ENCODE results near the gene ARF3.
"Not testable (repeated sequence)": the region's sequence is repeated elsewhere in the genome, so short reads cannot be mapped to it uniquely, and the experiment has no call there.

The ARF3 gene

GRCh38 chr12:48929551-48929950 is 27.7 kb downstream of the ARF3 start:
- no peak for DNase-seq (ENCODE audit: low read depth)

GRCh38 chr12:48927261-48927660 is 30.0 kb downstream of the ARF3 start:
- DNase-seq (ENCODE audit: low read depth), result no peak

GRCh38 chr12:48925304-48926011 is 31.8 kb downstream of the ARF3 start, which contains the start of gene FKBP11:
FKBP11 (minus strand) TSS chr12:48925492; CDS start chr12:48925428, 64 bp downstream.
- DNase-seq (ENCODE audit: low read depth), result peak; percentile 71

- peak; percentile 67 for DNase-seq (ENCODE audit: low read depth)
Observed at GRCh38 chr12:48924617-48925303, 32.5 kb downstream of the ARF3 start.

DNA sequence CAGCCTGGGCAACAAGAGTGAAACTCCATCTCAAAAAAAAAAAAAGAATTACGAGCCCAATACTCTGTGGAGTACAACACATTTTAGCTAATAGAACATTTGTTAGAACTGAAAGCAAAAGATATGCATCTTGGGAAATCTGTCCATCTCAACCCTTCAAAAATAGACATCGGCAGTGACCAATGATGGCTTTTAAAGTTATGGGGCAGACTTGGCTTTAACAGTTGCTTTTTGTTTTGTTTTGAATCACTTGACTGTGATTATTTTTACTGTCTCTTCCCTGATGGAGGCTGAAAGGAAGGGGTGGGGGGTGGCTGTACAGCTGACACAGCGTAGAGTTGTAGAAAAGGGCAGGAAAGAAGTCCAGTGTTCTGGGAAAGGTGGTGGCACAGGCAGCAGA is 34.2 kb downstream of the ARF3 start:
- DNase-seq (ENCODE audit: low read depth), result no peak

GRCh38 chr12:48917857-48918537 is 39.3 kb downstream of the ARF3 start:
- peak; percentile 28 for DNase-seq (ENCODE audit: low read depth)

DNA sequence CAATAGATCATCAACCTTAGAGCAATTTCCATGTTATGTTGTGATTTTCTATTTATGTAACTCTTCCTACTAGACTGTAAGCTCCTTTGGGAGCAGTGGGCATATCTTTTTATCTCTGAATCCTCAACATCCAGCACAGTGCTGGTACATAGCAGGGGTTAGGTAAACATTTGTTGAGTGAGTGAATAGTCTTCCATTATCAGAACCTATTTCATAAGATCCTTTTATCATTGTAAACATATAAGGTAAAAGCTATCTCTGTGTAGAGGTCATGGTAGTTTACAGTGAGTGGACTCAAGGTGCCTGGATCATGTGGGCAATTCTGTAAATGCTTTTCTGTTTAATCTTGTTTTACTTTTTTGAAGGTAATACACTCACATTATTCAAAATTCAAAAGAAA is 47.1 kb downstream of the ARF3 start:
- DNase-seq (ENCODE audit: low read depth), result no peak

GRCh38 chr12:48909698-48910097 is 47.6 kb downstream of the ARF3 start:
- DNase-seq (ENCODE audit: low read depth), result not testable (repeated sequence)

GRCh38 chr12:48907245-48907644 is 50.0 kb downstream of the ARF3 start:
- no peak for DNase-seq (ENCODE audit: low read depth)

- DNase-seq (ENCODE audit: low read depth), result peak; percentile 77
Observed at GRCh38 chr12:48903982-48904411, 53.3 kb downstream of the ARF3 start.

GRCh38 chr12:48903363-48903981 is 53.8 kb downstream of the ARF3 start:
- no peak for DNase-seq (ENCODE audit: low read depth)

DNA sequence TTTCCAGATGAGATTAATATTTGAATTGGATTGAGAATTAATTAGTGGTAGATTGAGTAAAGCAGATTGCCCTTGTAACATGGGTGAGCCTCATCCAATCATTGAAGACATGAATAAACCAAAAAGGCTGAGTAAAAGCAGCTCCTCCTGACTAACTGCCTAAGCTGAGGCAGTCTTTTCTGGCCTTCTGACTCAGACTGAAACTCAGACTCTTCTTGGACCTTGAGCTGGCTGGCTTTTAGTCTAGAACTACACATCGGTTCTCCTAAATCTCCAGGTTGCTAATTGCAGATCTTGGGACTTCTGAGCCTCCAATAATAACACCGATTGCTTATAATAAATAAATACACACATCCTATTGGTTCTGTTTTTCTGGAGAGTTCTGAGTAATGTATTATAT is 56.0 kb downstream of the ARF3 start:
- DNase-seq (ENCODE audit: low read depth), result no peak

- no peak for DNase-seq (ENCODE audit: low read depth)
Observed at GRCh38 chr12:48899651-48900050, 57.6 kb downstream of the ARF3 start.

- no peak for DNase-seq (ENCODE audit: low read depth)
Observed at GRCh38 chr12:48894271-48894670, 63.0 kb downstream of the ARF3 start.

GRCh38 chr12:48890657-48891418 is 66.4 kb downstream of the ARF3 start:
- DNase-seq (ENCODE audit: low read depth), result peak; percentile 60

DNA sequence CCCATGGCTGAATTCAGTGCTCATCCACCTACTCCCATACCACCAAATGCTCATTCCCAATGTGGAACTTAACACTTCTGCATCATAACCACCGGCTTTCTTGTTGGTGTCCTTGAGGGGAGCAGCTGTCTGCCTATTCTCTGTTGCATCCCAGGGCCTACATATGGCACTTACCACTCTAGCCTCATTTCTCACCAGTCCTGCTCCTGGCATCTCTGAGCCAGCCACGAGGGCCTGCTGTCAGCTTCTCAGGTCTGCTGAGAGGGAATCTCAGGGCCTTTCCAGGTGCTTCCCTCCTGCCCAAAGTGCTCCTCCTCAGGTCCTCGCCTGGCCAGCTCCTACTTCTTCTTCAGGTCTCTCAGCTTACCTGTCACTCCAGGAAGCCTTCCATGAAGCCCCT is 67.6 kb downstream of the ARF3 start:
- no peak for DNase-seq (ENCODE audit: low read depth)

Measured in T follicular helper cell (primary cell).